Measurements from ENCODE around the gene EVL. TPM values are rescaled to one million over a fixed set of nuclear protein-coding genes. Genes with fewer than 3 reads are reported as not detected.

Gene EVL
- total and polyA plus RNA-seq, 10 of the 15 experiments (the other 5 are each of a cell fraction or from before 2014, with no cell fraction given): 11.9 to 341 (median 89.8) TPM

GRCh38 chr14:100063314-100063941, 1.8 kb upstream of the EVL start:
- H3K27me3 ChIP-seq (replicated peaks in 1 of 2; ENCODE audit: control insufficient read depth in 2 of 2, insufficient read depth in 2 of 2, low read length in 1 of 2): no peaks in the 10 kb centered on the region
- FAIRE-seq (no peak), ATAC-seq (no peak), DNase-seq (ENCODE audit: low read depth, low spot score) (no peak)
- peaks cover 58% of the 10 kb centered on the region for H3K4me1 ChIP-seq (ENCODE audit: control insufficient read depth, insufficient read depth, low read length)
- no peaks in the 10 kb centered on the region for H3K9me3 ChIP-seq (replicated peaks; ENCODE audit: control insufficient read depth, insufficient read depth, low read length)
- SMC1A ChIA-PET (ENCODE audit: uncharacterized antibody, unreplicated experiment): interaction anchor here (1.0 to 3.1 kb wide), 3 partner anchors 8 to 45 kb away, joined by 4 to 27 read pairs (median 4); no protein-coding TSS in a partner anchor
- CTCF ChIA-PET: interaction anchor here (3.5 kb wide), 1 partner anchor 9 kb away, joined by 28 read pairs; no protein-coding TSS in a partner anchor
- POLR2A ChIA-PET: interaction anchor here (0.5 to 6.4 kb wide), 2 partner anchors 10 to 533 kb away, joined by 3 to 51 read pairs; no protein-coding TSS in a partner anchor
- in situ Hi-C loops (cut with MboI) (no loop called here), intact Hi-C loops (cut with micrococcal nuclease; ENCODE audit: unreplicated experiment) (no loop called here)
- 95% methylated on average over 6 of the region's 6 CpGs for WGBS (ENCODE audit: insufficient coverage, insufficient replicate concordance, low lambda C conversion rate, missing lambda C conversion rate)
- RAD21 ChIA-PET (ENCODE audit: unreplicated experiment): interaction anchor here (4.5 kb wide), 1 partner anchor 11 kb away, joined by 33 read pairs; no protein-coding TSS in a partner anchor
- no peak overlapping the region; the same call in 1 of the 2 replicates for H3K4me3 ChIP-seq
- no peaks in the 10 kb centered on the region for H4K20me1 ChIP-seq (ENCODE audit: control insufficient read depth, insufficient read depth)
- H3K36me3 ChIP-seq (ENCODE audit: control insufficient read depth in 2 of 2, insufficient read depth in 2 of 2, low read length in 1 of 2): no peaks in the 10 kb centered on the region
- no peak overlapping the region; the same call in 1 of the 2 replicates for H3K4me2 ChIP-seq (ENCODE audit: control insufficient read depth, insufficient read depth)
- H3K79me2 ChIP-seq (ENCODE audit: control insufficient read depth, insufficient read depth, low read length): peaks cover 38% of the 10 kb centered on the region
- BruUV-seq (replicated peaks): no TSS peak
- H2AFZ ChIP-seq (ENCODE audit: control insufficient read depth, low read depth, low read length): no peak overlapping the region
- no peak overlapping the region for H3K9ac ChIP-seq (ENCODE audit: control insufficient read depth, insufficient read depth, low read length)
- no peak overlapping the region for H3K27ac ChIP-seq (ENCODE audit: control insufficient read depth, insufficient read depth)
- no peak for TF ChIP-seq KAT2A (conservative IDR thresholded peaks at IDR 0.05; ENCODE audit: control insufficient read depth, low read depth, low read length)
- no peak for TF ChIP-seq IRF5 (IDR thresholded peaks at IDR 0.05; ENCODE audit: borderline replicate concordance)
- no peak for TF ChIP-seq MAX (IDR thresholded peaks at IDR 0.05; ENCODE audit: low read depth, low read length)
- TF ChIP-seq ZNF24 (IDR thresholded peaks at IDR 0.05): 0 out of 2 replicates have a peak, but pooled peaks have one; percentile 20
- 0 out of 2 replicates have a peak, but pooled peaks have one; percentile 21 for TF ChIP-seq RUNX3 (IDR thresholded peaks at IDR 0.05; ENCODE audit: low read length)
- no peak for TF ChIP-seq SMAD1 (IDR thresholded peaks at IDR 0.05; ENCODE audit: low read depth, partially characterized antibody)
- peak in 1 of 2 experiments; percentile 30; a peak in 1 of 4 replicates for TF ChIP-seq BHLHE40 (IDR thresholded peaks at IDR 0.05; ENCODE audit: borderline replicate concordance in 1 of 2, low read depth in 2 of 2, low read length in 1 of 2)
- no peak for TF ChIP-seq FOS (IDR thresholded peaks at IDR 0.05; ENCODE audit: borderline replicate concordance, extremely low read depth, insufficient read length)
- no peak for TF ChIP-seq ZNF217 (IDR thresholded peaks at IDR 0.05)
- TF ChIP-seq JUNB (IDR thresholded peaks at IDR 0.05): no peak
- TF ChIP-seq BCL3 (IDR thresholded peaks at IDR 0.05; ENCODE audit: borderline replicate concordance, insufficient read depth, low read depth, low read length, poor library complexity, severe bottlenecking): no peak
- TF ChIP-seq ETV6 (conservative IDR thresholded peaks at IDR 0.05 in 1 of 2, IDR thresholded peaks at IDR 0.05 in 1 of 2; ENCODE audit: borderline replicate concordance in 1 of 2, low read depth in 1 of 2): no peak
- TF ChIP-seq IKZF2 (IDR thresholded peaks at IDR 0.05): peak; percentile 11 to 31; a peak in 1 of 4 replicates
- no peak for TF ChIP-seq EED (IDR thresholded peaks at IDR 0.05; ENCODE audit: low read depth)
- no peak for TF ChIP-seq NFXL1 (IDR thresholded peaks at IDR 0.05; ENCODE audit: borderline replicate concordance)
- no peak for TF ChIP-seq IRF4 (IDR thresholded peaks at IDR 0.05; ENCODE audit: low read depth, low read length)
- TF ChIP-seq STAT1 (conservative IDR thresholded peaks at IDR 0.05): no peak

Measured in GM12878 (cell line).